ENCODE data around the gene PCSK6.
"Not testable (repeated sequence)": the region's sequence is repeated elsewhere in the genome, so short reads cannot be mapped to it uniquely, and the experiment has no call there.

Gene PCSK6

GRCh38 chr15:101428758-101429157, 60.7 kb downstream of the PCSK6 start:
- DNase-seq, result no peak

GRCh38 chr15:101427606-101428487, 61.7 kb downstream of the PCSK6 start:
- DNase-seq, result no peak

GRCh38 chr15:101426761-101427333, 62.7 kb downstream of the PCSK6 start:
- DNase-seq, result no peak

- no peak for DNase-seq
Observed at GRCh38 chr15:101425787-101426365, 63.6 kb downstream of the PCSK6 start.

GRCh38 chr15:101424984-101425383, 64.5 kb downstream of the PCSK6 start:
- DNase-seq, result no peak

GRCh38 chr15:101420232-101420631, 69.3 kb downstream of the PCSK6 start:
- no peak for DNase-seq

GRCh38 chr15:101416475-101416874, 73.0 kb downstream of the PCSK6 start:
- DNase-seq, result not testable (repeated sequence)

GRCh38 chr15:101413239-101413638, 76.3 kb downstream of the PCSK6 start:
- DNase-seq, result no peak

GRCh38 chr15:101411581-101411980, 77.9 kb downstream of the PCSK6 start:
- DNase-seq, result no peak

GRCh38 chr15:101411085-101411484, 78.4 kb downstream of the PCSK6 start:
- DNase-seq, result no peak

GRCh38 chr15:101410612-101411011, 78.9 kb downstream of the PCSK6 start:
- DNase-seq, result no peak

GRCh38 chr15:101409621-101410020, 79.9 kb downstream of the PCSK6 start:
- no peak for DNase-seq

GRCh38 chr15:101407966-101408775, 81.3 kb downstream of the PCSK6 start:
- DNase-seq, result no peak

GRCh38 chr15:101407439-101407838, 82.1 kb downstream of the PCSK6 start:
- DNase-seq, result no peak

- no peak for DNase-seq
Observed at GRCh38 chr15:101406526-101407195, 82.8 kb downstream of the PCSK6 start.

- DNase-seq, result no peak
Observed at GRCh38 chr15:101406036-101406435, 83.5 kb downstream of the PCSK6 start.

- DNase-seq, result no peak
Observed at GRCh38 chr15:101404245-101404644, 85.3 kb downstream of the PCSK6 start.

- DNase-seq, result not testable (repeated sequence)
Observed at GRCh38 chr15:101402883-101403282, 86.6 kb downstream of the PCSK6 start.

GRCh38 chr15:101401286-101401685, 88.2 kb downstream of the PCSK6 start:
- DNase-seq, result no peak

GRCh38 chr15:101399431-101399830, 90.1 kb downstream of the PCSK6 start:
- no peak for DNase-seq

- DNase-seq, result no peak
Observed at GRCh38 chr15:101398247-101398646, 91.3 kb downstream of the PCSK6 start.

- no peak for DNase-seq
Observed at GRCh38 chr15:101397521-101398003, 91.9 kb downstream of the PCSK6 start.
